Subcutaneous adipose tissue (tissue), 4 donors: ENCODE measurements around the gene TMOD3. TPM values are rescaled to one million over a fixed set of nuclear protein-coding genes. Genes with fewer than 3 reads are reported as not detected.

Experiments used
- CTCF ChIP-seq: fragments of 450-650 bp; IDR thresholded peaks from one replicate; pipeline ENCODE4 v1.5.1; 2016; ENCODE audit warnings: low read depth, mild to moderate bottlenecking, control low read depth, antibody characterized with exemption, moderate library complexity
- total RNA-seq, 4 donors: library from RNA; depleted of rRNA; stranded (reverse); fragments of >200 nt; gene quantifications; one replicate each; pipeline ENCODE4 v1.1.0, GENCODE V29; 2016

The TMOD3 gene
- total RNA-seq, 4 donors from 2014 or later, result 26.7 to 37.3 (median 30.2) TPM

- TF ChIP-seq CTCF, result no peak
These were observed 20.0 kb upstream of the TMOD3 start for GRCh38 chr15:51809457-51809856.

- TF ChIP-seq CTCF, result no peak
These were observed 16.9 kb upstream of the TMOD3 start for GRCh38 chr15:51812598-51812997.

- TF ChIP-seq CTCF, result no peak
These were observed 14.8 kb upstream of the TMOD3 start for GRCh38 chr15:51814606-51815005.

- no peak for TF ChIP-seq CTCF
These were observed 12.8 kb upstream of the TMOD3 start for GRCh38 chr15:51816611-51817010.

- TF ChIP-seq CTCF, result no peak
These were observed 11.3 kb upstream of the TMOD3 start for GRCh38 chr15:51818150-51818549.

GRCh38 chr15:51825698-51826097, 3.8 kb upstream of the TMOD3 start:
- TF ChIP-seq CTCF, result no peak

- TF ChIP-seq CTCF, result no peak
These were observed 655 bp upstream of the TMOD3 start for GRCh38 chr15:51828621-51829375.
